Stimulated activated memory B cell treated with anti-CD40 and anti-IgM and Interleukin-4, amounts not matched to agents 10 μg/mL and 1 μg/mL and 100 μg/mL, for 72 hours (primary cell): ENCODE results near the gene MTARC1.

Source experiments
- ATAC-seq: fragments of 150-1000 bp; cut with Tn5 transposase; 2 replicates; pipeline ENCODE4 v1.10.0; 2021
- H3K27ac Mint-ChIP-seq: one replicate; pipeline ENCODE4 v1.8.0; 2022; ENCODE audit warnings: mild to moderate bottlenecking, mixed read lengths
- H3K27me3 Mint-ChIP-seq: one replicate; pipeline ENCODE4 v1.8.0; 2022; ENCODE audit warnings: mixed read lengths
- H3K36me3 Mint-ChIP-seq: one replicate; pipeline ENCODE4 v1.8.0; 2022; ENCODE audit warnings: mixed read lengths
- H3K4me1 Mint-ChIP-seq: one replicate; pipeline ENCODE4 v1.8.0; 2022; ENCODE audit warnings: mixed read lengths
- H3K4me3 Mint-ChIP-seq: one replicate; pipeline ENCODE4 v1.8.0; 2022; ENCODE audit warnings: mild to moderate bottlenecking, moderate library complexity, mixed read lengths
- H3K9me3 Mint-ChIP-seq: one replicate; pipeline ENCODE4 v1.8.0; 2022; ENCODE audit warnings: mixed read lengths

The MTARC1 gene

DNA sequence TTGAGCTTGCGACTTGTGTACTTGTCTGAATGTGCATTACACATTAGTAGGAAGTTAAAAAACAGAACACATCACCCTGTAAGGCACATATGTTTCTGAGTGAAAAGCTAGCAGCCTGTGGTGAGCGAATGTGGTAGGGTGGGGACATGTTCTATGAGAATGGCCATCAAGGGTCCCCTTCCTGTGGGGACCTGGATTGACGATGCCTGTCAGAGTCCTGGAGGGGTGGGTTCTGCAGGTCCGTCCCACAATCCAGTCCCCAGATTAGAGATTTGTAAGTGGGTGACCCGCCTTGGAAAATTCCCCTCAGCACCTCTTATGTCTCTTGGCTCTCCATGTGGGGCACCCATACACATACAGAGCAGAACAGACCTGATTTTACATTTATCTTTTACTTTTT lies 40.0 kb downstream of the MTARC1 start:
- H3K27ac Mint-ChIP-seq, result no peak overlapping the region
- peaks cover 4% of the 10 kb centered on the region for H3K9me3 Mint-ChIP-seq
- no peak overlapping the region for H3K4me3 Mint-ChIP-seq
- no peak for ATAC-seq
- no peaks in the 10 kb centered on the region for H3K4me1 Mint-ChIP-seq
- no peaks in the 10 kb centered on the region for H3K36me3 Mint-ChIP-seq
- peaks cover 36% of the 10 kb centered on the region for H3K27me3 Mint-ChIP-seq

DNA sequence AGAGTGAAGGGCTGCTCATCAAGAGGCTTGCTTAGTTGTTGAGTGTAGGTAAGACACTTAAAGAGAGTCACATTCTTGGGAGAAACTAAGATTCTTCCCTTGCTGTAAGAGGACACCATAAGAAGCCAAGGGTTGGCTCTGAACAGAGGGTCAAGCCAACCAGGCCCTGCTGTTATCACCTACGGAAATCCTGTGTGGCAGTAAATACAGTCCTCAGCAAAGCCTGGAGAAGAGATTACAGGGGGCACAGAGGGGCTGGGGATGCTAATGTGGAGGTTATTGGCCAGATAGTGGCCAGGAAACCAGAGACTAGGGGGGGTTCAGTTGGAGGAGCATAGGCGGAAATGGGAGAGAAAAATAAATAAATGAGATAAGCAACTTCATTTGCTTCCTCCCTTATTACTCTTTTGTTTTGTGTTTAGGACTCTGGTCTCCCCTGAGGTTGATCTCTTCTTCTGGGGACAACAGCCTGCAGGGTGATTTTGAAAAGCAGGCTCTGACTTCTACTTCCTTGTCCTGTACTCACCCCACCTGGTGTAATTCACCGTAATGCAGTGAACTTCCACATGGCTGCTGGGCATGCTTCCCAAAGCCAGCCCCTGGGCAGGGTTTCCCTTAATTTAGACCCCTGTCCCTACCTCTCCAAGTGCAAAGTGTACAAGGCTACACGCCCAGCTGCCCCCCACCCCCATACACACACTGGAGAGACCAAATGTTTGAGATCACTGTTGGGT lies 40.9 kb downstream of the MTARC1 start:
- no peaks in the 10 kb centered on the region for H3K4me1 Mint-ChIP-seq
- H3K9me3 Mint-ChIP-seq, result peaks cover 4% of the 10 kb centered on the region
- no peak overlapping the region for H3K4me3 Mint-ChIP-seq
- H3K27me3 Mint-ChIP-seq, result peaks cover 36% of the 10 kb centered on the region
- no peak overlapping the region for H3K27ac Mint-ChIP-seq
- ATAC-seq, result no peak
- H3K36me3 Mint-ChIP-seq, result no peaks in the 10 kb centered on the region

DNA sequence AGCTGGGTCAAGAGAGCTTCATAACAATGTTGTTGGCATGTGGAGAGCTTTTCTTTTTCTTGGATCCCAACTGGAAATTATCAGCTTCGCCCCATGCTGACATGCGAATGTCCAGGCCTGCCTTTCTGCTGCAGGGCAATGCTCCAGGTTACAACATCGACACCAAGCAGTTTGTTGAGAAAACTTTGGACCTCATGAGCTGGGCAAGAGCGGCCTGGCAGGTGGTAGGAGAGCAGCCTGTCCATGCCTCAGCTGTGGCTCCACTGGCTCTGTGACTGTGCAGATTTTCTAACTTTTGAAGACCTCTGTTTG lies 41.4 kb downstream of the MTARC1 start:
- Mint-ChIP-seq H3K9me3 (peaks cover 4% of the 10 kb centered on the region), H3K4me3 (no peak overlapping the region), H3K36me3 (no peaks in the 10 kb centered on the region), H3K4me1 (no peaks in the 10 kb centered on the region), H3K27me3 (peaks cover 33% of the 10 kb centered on the region), H3K27ac (no peak overlapping the region)
- no peak for ATAC-seq

DNA sequence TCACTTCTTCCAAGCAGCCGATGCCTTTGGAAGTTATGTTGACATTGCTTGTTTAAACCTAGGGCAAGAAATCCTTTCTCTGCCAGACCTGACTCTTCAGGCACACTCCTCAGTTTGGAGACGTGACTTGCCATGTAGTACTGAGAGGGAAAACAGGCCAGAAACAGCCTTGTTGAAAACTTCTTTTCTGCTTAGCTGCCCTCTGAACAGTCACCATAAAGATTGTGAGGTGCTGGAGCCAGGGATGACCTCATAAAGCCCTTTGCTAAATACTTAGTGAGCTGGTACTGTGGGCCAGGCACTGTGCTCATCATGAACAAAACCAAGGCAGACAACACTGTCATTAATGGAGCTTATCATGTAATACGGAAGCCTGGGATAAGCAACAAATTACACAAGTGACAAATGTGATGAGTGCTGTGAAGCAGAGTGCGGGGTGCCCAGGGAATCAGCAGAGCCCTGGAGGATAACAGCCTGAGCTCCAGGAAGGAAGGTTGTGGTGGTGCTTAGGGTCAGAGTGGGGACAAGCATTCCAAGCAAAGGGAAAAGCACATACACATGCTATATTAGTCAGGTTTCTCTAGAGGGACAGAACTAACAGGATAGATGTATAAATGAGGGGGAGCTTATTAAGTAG lies 42.4 kb downstream of the MTARC1 start:
- H3K27ac Mint-ChIP-seq, result no peak overlapping the region
- peaks cover 4% of the 10 kb centered on the region for H3K9me3 Mint-ChIP-seq
- H3K36me3 Mint-ChIP-seq, result no peaks in the 10 kb centered on the region
- H3K4me3 Mint-ChIP-seq, result no peak overlapping the region
- ATAC-seq, result no peak
- H3K27me3 Mint-ChIP-seq, result peaks cover 24% of the 10 kb centered on the region
- H3K4me1 Mint-ChIP-seq, result no peaks in the 10 kb centered on the region

DNA sequence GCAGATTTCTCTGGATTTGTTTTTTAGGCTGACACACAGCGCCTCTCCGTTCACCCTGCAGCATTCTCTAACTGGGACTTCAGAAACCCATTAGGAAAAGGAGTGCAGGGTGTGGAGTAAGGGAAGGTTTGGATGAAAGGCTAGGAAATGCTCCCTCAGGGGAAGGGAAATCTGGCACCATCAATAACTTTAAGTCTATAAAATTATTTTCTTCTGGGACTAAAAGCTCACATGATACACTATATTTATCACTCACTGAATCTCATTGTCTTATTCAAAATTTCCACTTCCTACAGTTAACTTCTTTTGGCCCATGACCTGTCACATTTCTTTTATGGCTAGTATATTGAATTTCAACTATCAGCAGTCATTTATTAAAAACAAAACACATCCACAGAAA lies 46.7 kb downstream of the MTARC1 start:
- no peaks in the 10 kb centered on the region for H3K4me1 Mint-ChIP-seq
- peaks cover 21% of the 10 kb centered on the region for H3K27me3 Mint-ChIP-seq
- no peak for ATAC-seq
- H3K9me3 Mint-ChIP-seq, result peaks cover 4% of the 10 kb centered on the region
- H3K4me3 Mint-ChIP-seq, result no peak overlapping the region
- no peaks in the 10 kb centered on the region for H3K36me3 Mint-ChIP-seq
- no peak overlapping the region for H3K27ac Mint-ChIP-seq

DNA sequence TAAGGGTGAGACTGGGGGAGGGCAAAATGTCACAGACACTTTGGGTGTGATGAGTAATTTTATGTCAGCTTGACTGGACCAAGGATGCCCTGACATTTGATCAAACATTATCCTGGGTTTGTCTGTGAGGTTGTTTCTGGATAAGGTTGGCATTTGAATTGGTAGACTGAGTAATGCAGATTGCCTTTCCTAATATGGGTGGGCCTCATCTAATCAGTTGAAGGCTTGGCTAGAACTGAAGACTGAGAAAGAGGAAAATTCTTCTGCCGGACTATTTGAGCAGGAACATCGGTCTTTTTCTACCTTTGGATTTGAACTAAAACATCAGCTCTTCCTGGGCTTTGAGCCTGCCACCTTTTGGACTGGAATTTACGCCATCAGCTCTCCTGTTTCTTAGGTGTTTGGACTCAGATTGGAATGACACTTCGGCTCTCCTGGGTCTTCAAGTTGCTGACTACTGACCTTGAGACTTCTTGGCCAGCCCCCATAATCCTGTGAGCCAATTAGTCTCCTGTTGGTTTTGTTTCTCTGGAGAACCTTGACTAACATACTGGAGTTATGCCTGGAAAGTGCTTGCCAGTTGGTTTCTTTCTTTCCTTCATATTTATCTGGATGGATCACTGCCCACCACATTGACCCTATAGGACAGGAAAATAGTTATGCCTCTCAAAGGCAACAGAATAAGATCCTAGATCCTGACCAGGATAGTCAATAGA lies 47.6 kb downstream of the MTARC1 start:
- Mint-ChIP-seq H3K4me1 (no peaks in the 10 kb centered on the region), H3K4me3 (no peak overlapping the region), H3K27me3 (peaks cover 16% of the 10 kb centered on the region), H3K36me3 (no peaks in the 10 kb centered on the region), H3K27ac (no peak overlapping the region), H3K9me3 (peaks cover 4% of the 10 kb centered on the region)
- ATAC-seq, result no peak
